Thoracic aorta (tissue), 2 donors: ENCODE measurements around the gene EME2. TPM values are rescaled to one million over a fixed set of nuclear protein-coding genes. Genes with fewer than 3 reads are reported as not detected.

Source experiments
- ATAC-seq: fragments of 150-250 bp; one replicate; pipeline ENCODE4 v1.8.0; 2017; ENCODE audit warnings: low read depth; ENCODE audit not compliant: insufficient number of reproducible peaks, low FRiP score
- DNase-seq: peaks from one replicate; pipeline ENCODE4 v3.0.0-alpha.2; 2020; ENCODE audit warnings: low spot score
- H3K27ac ChIP-seq, 2 donors: fragments of 200-600 bp; sonication (generic); 1 replicate in 1 of 2; 2 replicates in 1 of 2; pipeline ENCODE4 v1.5.1; 2016; ENCODE audit warnings: mild to moderate bottlenecking in 2 of 2, moderate library complexity in 2 of 2
- H3K27me3 ChIP-seq: fragments of 200-600 bp; sonication (generic); replicated peaks from 2 replicates; pipeline ENCODE4 v1.6.0; 2016; ENCODE audit warnings: mild to moderate bottlenecking; ENCODE audit not compliant: insufficient read depth
- H3K36me3 ChIP-seq: fragments of 200-600 bp; sonication (generic); one replicate; pipeline ENCODE4 v1.5.1; 2016
- H3K4me1 ChIP-seq, 2 donors: fragments of 200-600 bp; sonication (generic); 1 replicate in 1 of 2; 2 replicates in 1 of 2; pipeline versions ENCODE4 v1.5.1 to v1.6.0; 2016; ENCODE audit warnings: low read depth in 2 of 2, mild to moderate bottlenecking in 1 of 2; ENCODE audit not compliant: control insufficient read depth in 1 of 2
- H3K4me3 ChIP-seq: fragments of 200-600 bp; sonication (generic); 2 replicates; pipeline ENCODE4 v1.5.1; 2016; ENCODE audit warnings: mild to moderate bottlenecking
- H3K9me3 ChIP-seq: fragments of 200-600 bp; sonication (generic); 2 replicates; pipeline ENCODE4 v1.5.1; 2016
- CTCF ChIP-seq: fragments of 200-600 bp; sonication (generic); IDR thresholded peaks from one replicate; pipeline ENCODE4 v1.5.1; 2019; ENCODE audit warnings: antibody characterized with exemption
- total RNA-seq, 2 donors: library from RNA; depleted of rRNA; stranded (reverse); fragments of >200 nt; gene quantifications; one replicate each; pipeline versions ENCODE4 v1.1.0 to v1.2.3, GENCODE V29; 2016

Gene EME2
- total RNA-seq, 2 donors from 2014 or later: 23.4 to 29.2 TPM

- no peaks in the 10 kb centered on the region for H3K9me3 ChIP-seq
- ATAC-seq (no peak), DNase-seq (no peak)
- no peak for TF ChIP-seq CTCF
- no peak overlapping the region for H3K27ac ChIP-seq
- H3K27me3 ChIP-seq: no peaks in the 10 kb centered on the region
- no peak overlapping the region for H3K4me3 ChIP-seq
- H3K4me1 ChIP-seq: no peaks in the 10 kb centered on the region
- H3K36me3 ChIP-seq: peaks cover 32% of the 10 kb centered on the region
Measured at GRCh38 chr16:1808691-1809090, 36.1 kb downstream of the EME2 start.

GRCh38 chr16:1809281-1809801, 36.7 kb downstream of the EME2 start:
- no peak for DNase-seq
- Histone ChIP-seq H3K36me3 (peaks cover 34% of the 10 kb centered on the region), H3K4me3 (no peak overlapping the region), H3K9me3 (no peaks in the 10 kb centered on the region), H3K27ac (no peak overlapping the region), H3K27me3 (no peaks in the 10 kb centered on the region), H3K4me1 (no peaks in the 10 kb centered on the region)
- TF ChIP-seq CTCF: no peak
- ATAC-seq: no peak

- no peaks in the 10 kb centered on the region for H3K4me1 ChIP-seq
- no peak for TF ChIP-seq CTCF
- peaks cover 34% of the 10 kb centered on the region for H3K36me3 ChIP-seq
- no peaks in the 10 kb centered on the region for H3K9me3 ChIP-seq
- no peak for ATAC-seq
- no peak overlapping the region for H3K4me3 ChIP-seq
- H3K27me3 ChIP-seq: no peaks in the 10 kb centered on the region
- H3K27ac ChIP-seq: no peak overlapping the region
- no peak for DNase-seq
Measured at GRCh38 chr16:1810106-1810505, 37.5 kb downstream of the EME2 start.

GRCh38 chr16:1810536-1810935, 37.9 kb downstream of the EME2 start:
- Histone ChIP-seq H3K4me1 (no peaks in the 10 kb centered on the region), H3K27me3 (no peaks in the 10 kb centered on the region), H3K36me3 (peaks cover 34% of the 10 kb centered on the region), H3K9me3 (no peaks in the 10 kb centered on the region), H3K27ac (no peak overlapping the region), H3K4me3 (no peak overlapping the region)
- TF ChIP-seq CTCF: no peak
- no peak for DNase-seq
- ATAC-seq: no peak

- Histone ChIP-seq H3K4me1 (no peaks in the 10 kb centered on the region), H3K27ac (no peak overlapping the region), H3K36me3 (peaks cover 44% of the 10 kb centered on the region), H3K9me3 (no peaks in the 10 kb centered on the region), H3K27me3 (no peaks in the 10 kb centered on the region), H3K4me3 (no peak overlapping the region)
- peak; percentile 12 for TF ChIP-seq CTCF
- ATAC-seq (no peak), DNase-seq (no peak)
Measured at GRCh38 chr16:1812732-1813163, 40.1 kb downstream of the EME2 start.
